GM18526 (cell line): Measurements from ENCODE around the gene PTPRO.

ENCODE experiments used
- POLR2A ChIP-seq: IDR thresholded peaks from 3 replicates; pipeline ENCODE4 v1.6.1; 2011; ENCODE audit not compliant: insufficient read length; ENCODE audit errors: extremely low read depth

Gene PTPRO

DNA sequence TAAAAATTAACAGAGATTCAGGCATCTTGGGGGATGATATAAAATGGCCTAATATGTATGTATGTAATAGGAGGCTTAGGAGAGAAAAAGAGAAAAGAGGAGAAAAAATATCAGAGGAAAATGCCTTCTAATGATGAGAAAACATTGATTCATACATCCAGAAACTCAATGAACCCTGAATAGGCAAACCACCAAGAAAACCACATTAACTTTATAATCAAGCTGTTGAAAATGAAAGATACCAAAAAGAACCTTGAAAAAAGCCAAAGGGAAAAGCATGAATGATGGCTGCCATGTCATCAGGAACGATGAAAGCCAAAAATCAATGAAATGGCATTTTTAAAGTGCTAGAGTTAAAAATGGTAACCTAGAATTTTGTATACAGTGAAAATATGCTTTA is 286.6 kb downstream of the PTPRO start:
- no peak for TF ChIP-seq POLR2A

DNA sequence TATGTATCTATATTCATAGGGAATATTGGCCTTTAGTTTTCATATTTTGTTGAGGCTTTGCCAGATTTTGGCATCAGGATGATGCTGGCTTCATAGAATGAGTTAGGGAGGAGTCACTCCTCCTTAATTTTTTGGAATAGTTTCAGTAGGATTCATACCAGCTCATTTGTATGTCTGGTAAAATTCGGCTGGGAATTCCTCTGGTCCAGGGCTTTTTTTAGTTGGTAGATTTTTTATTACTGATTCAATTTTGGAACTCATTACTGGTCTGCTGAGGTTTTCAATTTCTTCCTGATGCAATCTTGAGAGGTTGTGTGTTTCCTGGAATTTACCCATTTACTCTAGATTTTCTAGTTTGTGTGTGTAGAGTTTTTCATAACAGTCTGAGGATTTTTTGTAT is 291.7 kb downstream of the PTPRO start:
- no peak for TF ChIP-seq POLR2A

DNA sequence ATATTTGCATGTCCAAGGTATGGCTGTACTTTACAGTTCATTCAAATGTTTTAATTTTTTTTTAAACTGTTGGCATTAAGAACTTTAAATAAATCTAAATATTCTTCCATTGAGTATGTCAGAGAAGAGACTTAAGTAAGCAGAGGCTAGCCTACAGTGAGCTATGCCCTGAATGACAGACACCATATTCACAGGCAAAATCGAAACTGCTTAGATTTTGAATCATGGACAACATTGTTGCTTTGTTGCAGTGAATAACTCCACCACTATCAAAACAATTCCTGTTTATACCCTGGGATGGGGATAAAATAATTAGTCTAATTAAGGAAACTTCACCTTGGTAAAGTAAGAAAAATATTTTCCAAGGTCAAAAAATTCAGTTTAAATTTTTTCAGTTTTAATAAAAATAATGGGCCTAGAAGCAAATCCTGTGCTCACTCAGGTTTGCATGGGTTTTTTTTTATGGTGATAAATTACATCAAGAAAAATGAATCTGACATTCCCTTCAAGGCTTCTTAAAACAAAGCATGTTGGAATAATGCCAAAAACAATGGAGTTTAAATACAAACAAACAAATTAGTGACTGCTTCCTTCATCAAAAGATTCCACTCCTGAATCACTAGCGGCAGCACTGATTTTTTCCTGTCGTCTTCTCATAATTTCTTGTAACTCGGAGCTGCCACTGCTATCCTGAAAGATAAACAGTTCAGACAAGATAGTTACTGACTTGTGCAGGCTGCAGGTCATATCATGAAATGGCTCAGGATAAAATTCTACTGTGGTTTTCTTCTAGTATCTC is 298.6 kb downstream of the PTPRO start:
- no peak for TF ChIP-seq POLR2A

DNA sequence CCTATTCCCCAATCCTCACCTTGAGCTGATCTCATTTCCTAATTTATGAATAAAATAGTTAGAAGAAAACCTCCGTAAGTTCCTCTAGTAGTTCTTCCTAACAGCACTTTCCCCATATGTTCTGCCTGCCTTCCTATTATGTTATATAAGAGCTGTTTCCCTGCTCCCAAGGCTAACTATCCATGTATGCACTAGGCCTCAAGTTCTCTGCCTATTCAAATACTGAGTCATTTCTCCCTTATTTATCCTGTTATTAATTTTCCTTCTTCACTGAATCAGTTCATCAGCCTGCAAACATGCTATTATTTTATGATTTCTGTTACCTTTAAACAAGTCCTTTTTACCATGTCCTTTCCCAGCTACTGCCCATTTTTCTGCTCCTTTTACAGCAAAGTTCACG is 302.8 kb downstream of the PTPRO start:
- TF ChIP-seq POLR2A = no peak

DNA sequence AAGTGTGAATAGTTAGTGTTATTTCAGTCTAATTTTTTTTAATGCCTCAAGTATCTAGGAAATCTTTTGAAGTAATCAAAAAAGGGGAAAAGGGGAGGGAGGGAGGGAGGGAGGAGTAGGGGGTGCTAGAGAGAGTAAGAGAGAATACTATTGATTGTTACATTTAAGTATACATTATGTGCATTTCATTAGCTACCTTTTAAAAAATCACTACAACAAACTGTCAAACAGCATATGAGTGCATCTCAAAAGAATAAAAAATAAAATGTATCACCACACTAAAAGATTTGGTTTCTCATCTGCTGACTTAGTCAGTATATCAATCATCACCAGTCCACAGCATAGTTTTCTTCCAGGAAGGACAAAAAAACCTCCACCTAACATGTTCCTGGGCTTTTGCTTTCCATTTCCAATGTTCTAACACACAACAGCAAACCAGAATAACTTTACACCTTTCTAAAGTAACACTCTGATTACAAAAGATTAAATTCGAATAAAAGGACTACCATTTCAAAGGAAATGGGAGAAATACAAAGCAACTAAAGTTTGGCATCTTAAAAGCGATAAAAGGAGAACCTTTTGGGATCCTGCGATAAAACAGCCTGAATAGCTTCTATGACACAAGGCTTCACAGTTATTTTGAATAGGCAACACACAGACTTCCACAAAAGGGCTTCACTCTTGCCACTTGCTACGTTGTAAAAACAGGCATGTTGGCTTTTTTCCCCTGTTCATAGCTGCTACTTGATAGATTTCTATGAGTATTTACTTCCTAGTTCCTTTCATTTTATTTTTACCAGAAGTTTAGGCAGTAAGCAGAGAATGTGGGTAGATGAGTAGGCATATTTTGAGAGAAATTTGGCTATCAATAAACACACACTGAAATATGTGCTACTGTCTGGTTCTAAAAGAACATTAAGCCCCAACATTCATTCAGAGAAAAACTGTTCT is 306.0 kb downstream of the PTPRO start:
- no peak for TF ChIP-seq POLR2A

DNA sequence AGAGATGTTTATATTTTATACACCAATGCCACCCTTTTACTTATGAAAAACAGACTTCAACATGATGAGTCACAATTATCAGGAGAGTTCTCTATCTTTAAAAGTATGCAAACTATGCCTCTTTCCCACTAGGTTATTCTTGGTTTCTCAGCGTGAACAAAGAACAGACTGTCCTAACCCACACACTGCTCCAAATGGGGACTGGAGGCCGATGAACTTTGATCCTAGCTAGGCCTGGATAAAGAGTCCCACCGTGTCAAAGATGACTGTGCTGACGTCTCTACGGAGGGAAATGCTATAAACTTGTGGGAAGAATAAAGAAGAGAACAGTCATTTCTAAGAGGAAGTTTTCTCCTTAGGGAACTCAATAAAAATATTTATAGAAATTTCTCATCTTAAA is 306.8 kb downstream of the PTPRO start:
- no peak for TF ChIP-seq POLR2A

DNA sequence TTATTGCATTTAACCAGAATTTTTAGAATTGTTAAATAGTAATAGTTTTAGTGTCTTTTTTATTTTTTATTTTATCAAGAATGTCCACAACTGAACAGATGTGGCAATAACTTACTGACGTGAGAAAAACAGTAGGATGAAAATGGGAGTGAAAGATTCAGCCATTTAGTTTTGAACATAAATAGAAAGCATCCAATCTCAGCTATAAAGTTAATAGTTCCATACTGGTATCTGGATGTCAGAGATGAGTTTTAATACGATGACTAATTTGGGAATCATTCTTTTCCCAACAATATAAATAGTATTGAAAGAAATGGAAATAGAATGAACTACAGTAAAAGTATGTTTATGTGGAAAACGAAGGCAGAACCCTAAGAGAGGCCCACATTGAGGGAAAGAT is 307.5 kb downstream of the PTPRO start:
- no peak for TF ChIP-seq POLR2A

DNA sequence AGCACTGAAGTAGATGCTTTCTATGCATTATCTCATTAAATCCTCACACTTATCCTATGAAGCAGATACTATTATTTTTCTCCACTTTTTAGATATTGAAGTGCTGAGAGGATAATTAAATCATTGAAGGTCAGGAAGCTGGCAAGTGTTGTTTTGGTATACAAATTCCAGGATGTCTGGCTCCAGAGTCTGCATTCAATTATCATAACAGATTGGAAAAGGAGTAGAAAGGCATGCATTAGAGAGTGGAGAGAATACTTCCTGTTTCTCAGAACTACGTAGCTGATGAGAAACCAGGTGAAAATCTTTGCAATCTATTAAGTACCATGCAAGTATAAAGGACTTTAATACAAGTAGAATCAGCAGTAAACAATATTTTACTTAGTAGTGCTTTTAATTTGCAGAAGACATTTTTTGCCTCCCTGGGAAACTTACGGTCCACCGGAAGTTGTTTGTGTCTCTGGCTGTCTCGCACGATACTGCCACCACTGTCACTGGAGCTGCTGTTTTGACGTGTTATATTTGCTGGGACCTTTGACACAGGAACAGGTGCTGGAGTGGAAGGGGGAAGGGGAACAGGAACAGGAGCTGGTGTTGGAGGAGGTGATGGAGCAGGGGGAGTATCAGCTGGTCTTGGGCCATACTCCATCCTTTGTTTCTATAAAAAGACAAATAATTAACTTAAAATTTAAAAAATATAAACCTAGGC is 308.9 kb downstream of the PTPRO start:
- no peak for TF ChIP-seq POLR2A

DNA sequence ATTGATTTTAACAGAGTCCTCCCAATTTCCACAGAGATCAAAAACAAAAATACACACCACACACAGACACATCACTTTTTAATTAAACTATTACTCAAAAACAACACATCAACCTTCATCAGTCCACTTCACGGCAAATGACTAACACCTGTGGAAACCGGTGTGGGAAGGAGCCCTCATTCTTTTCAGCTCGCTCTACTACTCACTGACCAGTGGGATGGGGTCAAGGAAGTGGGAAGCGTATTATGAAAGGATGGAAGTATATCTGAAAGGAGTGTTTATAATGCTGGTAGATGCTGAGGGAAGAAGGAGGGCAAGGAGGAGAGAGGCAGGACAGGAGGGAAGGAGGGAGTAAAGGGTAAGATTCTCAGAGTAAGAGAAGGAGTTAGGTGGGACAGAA is 310.4 kb downstream of the PTPRO start:
- TF ChIP-seq POLR2A = no peak

DNA sequence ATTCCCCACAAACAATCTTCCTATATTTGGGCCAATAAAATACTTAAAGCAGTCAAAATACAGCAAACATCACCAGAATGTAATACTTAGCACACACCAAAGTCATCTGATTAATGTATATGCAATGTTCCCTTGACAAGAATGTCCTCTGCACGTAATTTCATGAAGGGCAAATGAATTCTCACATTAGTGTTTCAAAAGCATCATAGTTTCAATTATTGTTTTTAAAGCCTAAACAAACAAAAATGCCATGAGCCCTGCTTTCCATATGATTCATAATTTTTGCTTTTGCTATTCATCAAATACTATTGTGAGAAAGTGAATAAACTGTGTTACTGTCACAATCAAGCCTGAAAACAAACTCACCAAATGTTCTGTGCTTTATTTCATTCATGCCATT is 310.9 kb downstream of the PTPRO start:
- no peak for TF ChIP-seq POLR2A

DNA sequence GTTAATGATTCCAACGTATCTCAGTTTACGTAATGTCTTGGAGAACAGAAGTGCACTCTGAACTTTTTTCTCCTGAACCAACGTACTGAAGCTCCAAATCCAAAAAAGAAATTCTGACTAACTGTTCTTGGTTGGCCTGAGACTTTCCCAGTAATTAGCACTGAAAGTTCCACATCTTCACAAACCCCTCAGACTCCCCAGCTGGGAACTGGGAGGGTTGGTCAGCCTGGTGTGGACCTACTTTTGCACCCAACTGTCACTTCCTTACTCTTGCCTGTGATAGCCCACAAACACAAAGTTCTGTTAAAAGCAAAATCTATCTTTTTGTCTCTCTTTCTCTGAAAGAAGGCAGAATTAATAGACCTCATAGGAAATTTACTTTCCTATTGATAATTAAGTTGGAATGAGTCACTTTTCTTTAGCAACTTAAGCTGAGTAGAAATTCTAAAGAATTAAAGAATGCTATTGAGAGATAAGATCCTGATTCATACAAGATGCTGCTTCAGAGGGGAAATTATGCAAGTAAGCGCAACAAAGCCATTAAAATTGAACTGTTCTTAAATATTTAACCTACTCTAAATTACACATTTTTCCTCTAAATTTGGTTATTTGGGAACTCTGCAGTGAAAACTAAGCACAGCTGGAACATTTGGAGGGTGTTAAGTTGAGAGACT is 311.8 kb downstream of the PTPRO start:
- TF ChIP-seq POLR2A = no peak

DNA sequence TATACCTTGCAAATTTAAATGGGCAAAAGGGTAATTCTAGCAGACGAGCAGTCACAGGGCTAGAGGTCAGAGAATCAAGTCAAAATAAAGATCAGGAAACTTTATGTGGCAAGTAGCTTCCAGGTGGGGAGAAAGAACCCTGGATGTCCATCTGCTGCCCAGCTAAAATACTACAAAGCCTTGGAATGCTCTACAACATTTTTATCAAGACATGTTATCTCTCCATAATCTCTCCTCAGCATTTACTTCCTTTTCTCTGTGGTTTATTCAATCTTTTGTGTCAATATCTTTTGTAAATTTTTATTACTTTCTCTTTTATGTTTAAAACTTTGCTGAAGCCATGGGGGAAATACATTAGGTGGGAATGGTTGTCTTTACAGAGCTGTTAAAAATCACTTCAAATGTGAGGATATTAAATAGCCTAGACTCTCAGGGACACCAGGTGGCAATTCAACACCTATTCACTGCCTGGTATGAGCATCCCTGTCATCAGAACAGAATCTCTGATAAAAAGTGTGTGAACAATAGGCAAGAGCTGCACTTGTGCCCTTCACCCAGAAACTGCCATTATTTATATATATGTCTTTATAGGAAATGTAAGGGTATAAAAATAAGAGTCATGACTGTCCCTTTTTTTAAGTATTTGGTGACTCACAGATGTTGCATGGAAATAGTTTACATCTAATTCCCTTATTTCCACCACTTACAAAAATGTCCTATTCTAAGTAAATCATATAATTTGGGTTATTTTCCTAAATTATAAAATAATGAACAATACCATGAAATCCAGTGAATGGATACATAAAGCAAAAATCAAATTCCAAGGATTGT is 314.0 kb downstream of the PTPRO start:
- TF ChIP-seq POLR2A = no peak

DNA sequence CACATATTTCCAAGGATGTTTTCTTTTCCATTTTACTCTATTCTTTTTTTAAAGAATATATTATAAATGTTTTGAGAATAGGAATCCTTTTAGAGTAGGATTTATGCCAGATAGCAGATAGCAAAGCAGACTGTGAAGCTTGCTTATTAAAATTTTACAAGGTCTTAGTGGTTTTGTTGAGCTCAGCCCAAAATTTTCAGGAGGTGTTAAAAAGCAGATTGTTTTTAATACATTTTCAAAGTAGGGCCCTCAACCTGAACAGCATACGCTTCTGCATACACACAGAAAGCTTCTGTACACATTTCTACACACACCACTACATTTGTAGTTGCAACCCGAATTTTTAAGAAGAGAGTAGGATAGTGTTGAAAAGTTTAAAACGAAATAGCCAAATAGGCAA is 315.9 kb downstream of the PTPRO start:
- no peak for TF ChIP-seq POLR2A

DNA sequence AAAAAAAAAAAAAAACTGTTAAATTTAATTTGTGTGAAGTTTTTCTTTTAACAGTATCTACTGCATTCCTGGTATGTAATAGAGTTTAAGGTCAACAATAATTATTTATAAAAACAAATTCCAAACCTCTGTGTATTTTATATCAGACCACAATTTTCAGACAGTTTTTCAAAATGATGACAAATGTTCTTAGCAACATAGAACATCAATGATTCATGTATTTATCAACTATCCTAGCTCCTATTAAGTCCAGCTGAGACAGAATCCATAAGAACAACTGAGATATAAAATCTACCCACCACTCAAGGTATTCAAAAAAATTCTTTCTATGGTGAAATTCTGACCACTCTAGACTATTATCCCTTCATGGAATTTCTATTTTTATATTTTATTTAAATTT is 322.4 kb downstream of the PTPRO start:
- TF ChIP-seq POLR2A = no peak

DNA sequence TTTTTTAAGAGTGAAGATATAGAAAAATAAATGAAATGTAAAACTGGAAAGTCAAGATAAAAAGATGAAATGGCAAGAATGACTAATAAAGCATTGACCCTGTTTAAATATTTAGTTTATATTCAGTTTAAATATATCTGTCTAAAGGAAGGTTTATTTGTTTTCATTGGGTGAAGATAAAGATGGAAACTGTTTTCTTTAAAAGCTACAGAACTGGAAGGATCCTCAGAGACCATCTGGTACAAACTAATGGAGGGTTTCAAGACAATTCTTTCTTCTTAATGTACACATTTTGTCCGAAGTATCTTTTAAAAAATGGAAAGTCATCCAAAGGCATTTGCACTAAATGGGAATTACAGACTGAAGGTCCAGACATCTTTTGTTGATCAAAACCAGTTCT is 324.3 kb downstream of the PTPRO start:
- TF ChIP-seq POLR2A = no peak
